HG02678 (cell line): ENCODE measurements around the gene KCNK2.
"Not testable (repeated sequence)": the region's sequence is repeated elsewhere in the genome, so short reads cannot be mapped to it uniquely, and the experiment has no call there.

ENCODE experiments used
- ATAC-seq: cut with Tn5 transposase; IDR thresholded peaks from one replicate; pipeline ENCODE4 v1.9.1; 2021; ENCODE audit warnings: mild to moderate bottlenecking, moderate library complexity; ENCODE audit not compliant: unreplicated experiment

Gene KCNK2

GRCh38 chr1:215147024-215147423, 64.5 kb downstream of the KCNK2 start:
- no peak for ATAC-seq

DNA sequence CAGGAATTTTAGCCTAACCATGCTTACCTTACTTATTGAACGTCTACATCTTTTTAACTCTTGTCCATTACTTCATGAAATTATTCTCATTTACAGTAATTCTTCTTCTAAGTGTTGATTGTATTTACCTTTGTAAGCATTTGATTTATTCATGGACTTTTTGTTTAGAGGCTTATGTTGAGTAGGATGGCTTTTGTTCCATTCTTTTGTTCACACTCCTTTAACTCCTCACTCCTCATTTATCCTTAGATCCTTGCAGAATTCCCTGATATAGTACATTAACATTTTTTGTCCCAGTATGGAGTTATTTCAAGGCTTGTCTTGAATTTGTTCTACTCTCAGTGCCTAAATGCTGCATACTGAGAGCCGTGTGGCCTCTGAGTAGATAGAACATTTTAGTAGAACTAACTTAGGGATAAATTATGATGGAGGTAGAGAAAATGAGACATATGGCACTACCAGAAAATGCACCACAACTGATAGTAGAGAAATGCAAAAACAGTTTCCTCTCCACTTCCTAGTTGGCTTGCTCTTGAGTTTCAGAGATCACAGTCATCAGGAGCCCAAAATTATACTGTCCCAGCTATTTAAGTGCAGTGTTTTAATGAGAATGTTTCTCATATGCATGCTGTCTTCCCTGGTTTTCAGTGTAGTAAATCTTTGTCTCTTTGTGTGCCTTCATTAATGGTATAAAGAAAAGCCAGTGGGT, 69.5 kb downstream of the KCNK2 start:
- no peak for ATAC-seq

DNA sequence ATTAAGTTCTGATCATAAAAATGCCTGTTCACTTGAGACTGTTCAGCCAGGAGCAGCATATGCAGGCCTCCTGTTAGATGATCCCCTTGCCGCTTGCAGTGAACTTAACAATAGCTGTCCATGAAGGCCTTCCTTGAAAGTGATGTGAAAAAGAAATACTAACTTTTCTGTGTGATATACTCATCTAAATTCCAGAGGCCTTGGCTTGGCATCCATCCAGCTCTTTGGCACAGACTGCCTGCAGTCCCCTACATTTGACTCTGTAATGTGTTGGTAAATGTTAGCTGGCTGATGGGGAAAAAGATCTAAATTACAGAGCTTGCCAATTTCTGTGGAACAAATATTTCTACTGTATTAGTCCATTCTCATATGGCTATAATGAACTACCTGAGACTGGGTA, 73.7 kb downstream of the KCNK2 start:
- no peak for ATAC-seq

- no peak for ATAC-seq
Observed at GRCh38 chr1:215160351-215160750, 77.8 kb downstream of the KCNK2 start.

- not testable (repeated sequence) for ATAC-seq
Observed at GRCh38 chr1:215163144-215163543, 80.6 kb downstream of the KCNK2 start.

- ATAC-seq: no peak
Observed at GRCh38 chr1:215166886-215167285, 84.3 kb downstream of the KCNK2 start.

- ATAC-seq: no peak
Observed at GRCh38 chr1:215181518-215181917, 99.0 kb downstream of the KCNK2 start.

- no peak for ATAC-seq
Observed at GRCh38 chr1:215185067-215185620, 102.6 kb downstream of the KCNK2 start.

DNA sequence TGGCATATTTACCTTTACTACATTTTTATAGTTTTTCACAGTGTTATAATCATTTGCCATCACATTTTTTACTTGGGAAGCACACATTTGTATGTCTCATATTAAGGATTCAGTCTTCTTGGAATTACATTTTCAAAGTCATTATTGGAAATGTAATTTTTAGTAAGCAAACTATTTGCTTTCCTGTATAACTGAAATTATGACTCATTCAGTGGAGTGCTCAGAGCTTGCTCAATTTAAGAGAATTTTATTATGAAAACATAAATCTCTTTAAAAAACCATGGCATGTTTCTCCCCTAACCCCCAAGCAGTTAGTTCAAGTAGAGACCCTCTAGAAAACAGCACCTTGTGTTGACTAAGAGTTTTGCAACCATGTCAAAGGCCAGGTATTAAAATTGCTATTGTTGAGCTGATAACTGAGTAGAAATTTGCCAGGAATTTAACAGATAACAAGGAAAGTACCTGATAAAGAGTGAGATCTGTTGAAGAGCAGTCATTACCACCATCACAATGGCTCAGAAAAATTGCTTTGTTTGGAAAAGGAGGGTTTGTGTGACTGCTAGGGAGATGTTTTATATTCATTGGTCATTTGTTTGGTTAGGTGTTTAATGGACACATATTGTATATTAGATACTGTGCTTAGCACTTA, 105.9 kb downstream of the KCNK2 start:
- ATAC-seq: no peak

GRCh38 chr1:215192306-215192705, 109.8 kb downstream of the KCNK2 start:
- ATAC-seq: no peak

GRCh38 chr1:215198021-215198420, 115.5 kb downstream of the KCNK2 start:
- ATAC-seq: no peak

- ATAC-seq: no peak
Observed at GRCh38 chr1:215200121-215200520, 117.6 kb downstream of the KCNK2 start.

DNA sequence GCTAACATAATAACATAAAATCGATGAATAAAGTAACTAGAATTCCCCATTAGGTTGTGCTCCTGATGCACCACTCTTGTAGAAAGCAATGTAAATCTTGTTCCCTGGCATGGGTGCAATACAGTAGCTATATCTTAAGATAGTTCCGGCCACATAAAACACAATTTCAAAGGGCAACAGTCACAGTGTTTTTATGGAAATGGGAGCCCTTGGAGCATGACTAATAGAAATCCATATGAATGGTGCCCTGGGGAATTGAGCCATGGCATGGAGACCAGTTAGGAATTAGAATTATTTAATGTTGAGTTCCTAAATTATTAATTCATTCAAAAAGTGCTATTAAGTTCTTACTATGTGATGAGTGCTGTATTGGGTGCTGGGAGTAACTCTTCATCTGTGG, 118.7 kb downstream of the KCNK2 start:
- ATAC-seq: no peak

DNA sequence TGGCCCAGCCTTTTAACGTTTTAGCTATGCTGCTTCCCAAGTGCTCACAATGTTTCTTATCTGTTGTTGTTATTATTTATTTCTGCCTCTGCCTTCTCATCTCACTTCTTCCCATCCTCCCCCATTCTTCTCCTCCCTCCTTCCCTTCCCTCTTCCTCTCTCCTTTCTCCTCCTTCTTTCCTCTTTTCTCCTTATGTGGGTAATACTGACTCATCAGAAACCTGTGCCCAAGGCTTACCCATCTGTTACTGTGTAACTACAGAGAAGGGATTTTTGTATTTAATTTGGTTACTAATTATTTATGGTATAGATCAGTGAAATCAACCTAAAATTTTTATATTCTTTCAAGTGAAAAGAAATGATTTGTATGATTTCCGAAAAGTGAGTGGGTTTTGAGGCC, 120.3 kb downstream of the KCNK2 start:
- no peak for ATAC-seq

GRCh38 chr1:215210167-215210566, 127.6 kb downstream of the KCNK2 start:
- ATAC-seq: no peak

DNA sequence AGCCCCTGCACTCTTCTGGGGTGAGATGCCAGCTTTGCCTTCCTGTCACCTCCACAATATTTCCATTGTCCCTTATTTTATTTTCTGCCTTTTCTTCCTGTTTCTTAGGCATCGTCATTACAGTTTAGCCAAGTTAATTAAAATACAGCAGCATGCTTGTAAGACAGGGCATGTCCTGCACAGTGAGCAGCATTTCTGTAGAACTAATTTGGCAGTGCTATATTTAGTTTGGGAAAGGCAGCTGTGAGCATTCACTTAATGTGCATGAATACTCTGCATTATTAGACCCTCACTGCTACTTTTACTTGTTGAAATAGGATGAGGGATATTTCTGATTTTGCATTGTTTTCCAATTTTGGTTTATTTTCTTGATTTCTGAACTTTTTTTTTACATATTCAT, 133.3 kb downstream of the KCNK2 start:
- ATAC-seq: no peak

- ATAC-seq: no peak
Observed at GRCh38 chr1:215219372-215219771, 136.8 kb downstream of the KCNK2 start.

GRCh38 chr1:215220346-215220745, 137.8 kb downstream of the KCNK2 start:
- ATAC-seq: no peak

- ATAC-seq: no peak
Observed at GRCh38 chr1:215226757-215227156, 144.2 kb downstream of the KCNK2 start.

DNA sequence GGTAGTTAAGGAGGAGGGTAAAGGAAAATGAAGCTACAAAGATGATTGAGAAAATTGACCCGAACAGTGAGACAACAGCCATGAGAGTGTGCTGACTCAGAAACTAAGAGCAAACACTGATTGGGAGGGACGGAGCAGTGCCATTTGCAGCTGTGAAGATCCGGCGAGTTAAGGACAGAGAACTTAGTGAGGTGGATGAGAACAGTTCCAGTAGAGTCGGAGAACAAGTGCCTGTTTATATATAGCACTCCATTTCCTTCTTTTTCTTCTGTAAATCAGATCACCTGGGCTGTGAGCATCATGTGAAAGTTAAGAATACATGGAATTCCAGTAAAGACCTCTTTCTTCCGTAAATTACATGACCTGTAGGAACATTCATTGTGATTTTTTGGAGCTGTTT, 145.7 kb downstream of the KCNK2 start:
- ATAC-seq: no peak

- no peak for ATAC-seq
Observed at GRCh38 chr1:215241451-215241850, 158.9 kb downstream of the KCNK2 start.

- ATAC-seq: no peak
Observed at GRCh38 chr1:215243345-215244054, 161.0 kb downstream of the KCNK2 start.
